Measurements from ENCODE around the gene BCL7C.

Gene BCL7C

DNA sequence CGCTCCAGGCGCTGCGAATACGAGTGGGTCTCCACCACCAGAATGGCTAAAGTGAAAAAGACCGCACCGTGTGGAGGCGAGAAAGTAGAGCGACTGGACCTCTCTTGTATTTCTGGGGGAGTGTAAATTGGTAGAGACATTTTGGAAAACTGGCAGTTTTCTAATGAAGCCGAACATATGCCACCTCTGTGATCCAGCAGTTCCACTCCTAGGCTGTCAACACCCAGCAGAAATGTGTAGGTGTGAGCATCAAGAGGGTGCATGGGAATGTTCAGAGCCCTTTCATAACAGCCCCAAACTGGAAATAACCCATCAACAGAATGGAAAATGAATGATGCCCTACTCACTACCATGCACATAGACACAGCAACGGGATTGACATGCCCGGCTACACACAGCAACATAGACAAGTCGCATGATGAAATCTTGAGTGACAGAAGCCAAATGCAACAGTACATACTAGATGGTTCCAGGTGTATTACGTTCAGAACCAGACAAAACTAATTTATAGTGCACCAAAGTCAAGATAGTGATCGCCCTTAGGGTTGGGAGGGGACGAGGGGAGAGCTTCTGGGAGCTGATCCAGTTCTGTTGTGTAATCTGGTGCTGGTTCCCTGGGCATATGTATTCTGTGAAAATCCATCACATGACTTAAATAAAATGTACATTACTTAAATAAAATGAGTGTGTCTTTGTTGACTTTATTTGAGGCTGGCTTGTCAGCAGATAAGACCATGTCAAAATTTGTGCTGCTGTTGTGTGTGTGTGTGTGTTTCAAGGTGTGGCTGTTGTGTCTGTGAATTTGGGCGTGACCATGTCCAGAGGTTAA lies 877 bp upstream of the BCL7C start:
- TF ChIP-seq GATA2 (IDR thresholded peaks at IDR 0.05; ENCODE audit: low read depth, low read length) (no peak), GATA3 (IDR thresholded peaks at IDR 0.05; ENCODE audit: low read depth, low read length) (no peak)

DNA sequence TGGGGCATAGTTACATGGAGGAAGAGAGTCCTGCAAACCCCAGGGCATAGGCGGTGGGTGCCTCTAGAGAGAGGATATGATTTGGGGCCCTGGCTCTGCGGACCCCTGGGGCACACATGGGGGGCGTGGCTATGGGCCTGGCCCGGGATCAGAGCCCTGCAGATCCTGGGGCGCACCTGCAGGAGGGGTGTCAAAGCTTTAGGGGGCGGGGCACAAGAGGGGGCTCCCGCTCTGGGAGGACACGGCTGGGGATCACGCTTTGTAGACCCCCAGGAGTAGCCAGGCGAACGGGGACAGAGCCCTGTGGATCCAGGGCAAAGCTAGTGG lies 497 bp downstream of the BCL7C start:
- TF ChIP-seq GATA2 (IDR thresholded peaks at IDR 0.05; ENCODE audit: low read depth, low read length) (no peak), GATA3 (IDR thresholded peaks at IDR 0.05; ENCODE audit: low read depth, low read length) (no peak)

DNA sequence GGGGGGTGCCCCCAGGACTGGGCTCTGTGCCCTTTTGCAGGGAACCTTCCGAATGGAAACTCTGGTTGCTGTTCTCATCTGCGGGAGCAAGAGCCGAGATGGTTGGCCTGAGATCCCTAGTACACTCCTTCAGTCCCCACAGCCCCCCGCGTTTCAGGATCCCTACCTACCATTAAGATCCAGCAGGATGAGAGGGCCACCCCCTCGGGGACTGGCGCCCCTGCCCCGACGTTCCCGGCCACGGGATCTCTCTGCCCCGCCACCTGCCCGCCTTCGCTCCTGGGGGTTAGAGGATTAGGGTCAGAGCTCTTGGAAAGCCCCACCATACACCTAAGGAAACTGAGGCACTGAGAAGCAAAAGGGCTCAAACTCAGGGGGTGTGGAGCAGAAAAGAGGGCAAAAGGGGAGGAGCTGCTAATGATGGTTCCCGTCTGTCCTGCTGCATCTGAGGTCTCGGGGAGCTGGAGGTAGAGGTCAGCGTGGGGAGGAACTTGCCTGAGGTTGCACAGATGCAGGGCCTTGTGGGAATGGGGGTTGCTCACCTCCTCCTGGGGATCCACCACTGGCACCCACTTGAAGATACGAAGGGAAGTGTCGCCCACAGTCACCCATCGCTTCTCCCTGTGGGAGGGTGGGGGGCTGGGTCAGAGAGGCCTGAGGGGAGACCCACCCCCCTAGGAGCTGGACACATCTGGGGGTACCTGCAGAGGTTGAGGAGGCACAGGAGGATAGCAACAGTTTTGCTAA lies 1.0 kb downstream of the BCL7C start:
- TF ChIP-seq GATA3 (IDR thresholded peaks at IDR 0.05; ENCODE audit: low read depth, low read length) (no peak), GATA2 (IDR thresholded peaks at IDR 0.05; ENCODE audit: low read depth, low read length) (no peak)

DNA sequence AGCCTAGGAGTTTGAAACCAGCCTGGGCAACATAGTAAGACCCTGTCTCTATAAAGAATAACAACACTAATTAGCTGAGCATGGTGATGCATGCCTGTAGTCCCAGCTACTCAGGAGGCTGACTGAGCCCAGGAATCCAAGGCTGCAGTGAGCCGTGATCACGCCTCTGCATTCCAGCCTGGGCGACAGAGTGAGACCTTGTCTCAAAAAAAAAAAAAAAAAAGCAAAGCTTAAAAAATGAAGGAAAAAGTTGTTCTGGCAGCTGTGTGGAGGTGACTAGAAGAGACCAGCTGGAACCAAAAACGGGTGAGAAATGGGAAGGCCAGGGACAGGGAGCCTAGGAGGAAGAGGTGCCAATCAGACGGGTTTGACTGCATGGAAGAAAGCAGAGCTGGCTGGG lies 4.2 kb downstream of the BCL7C start:
- TF ChIP-seq GATA3 (IDR thresholded peaks at IDR 0.05; ENCODE audit: low read depth, low read length), result no peak
- no peak for TF ChIP-seq GATA2 (IDR thresholded peaks at IDR 0.05; ENCODE audit: low read depth, low read length)

DNA sequence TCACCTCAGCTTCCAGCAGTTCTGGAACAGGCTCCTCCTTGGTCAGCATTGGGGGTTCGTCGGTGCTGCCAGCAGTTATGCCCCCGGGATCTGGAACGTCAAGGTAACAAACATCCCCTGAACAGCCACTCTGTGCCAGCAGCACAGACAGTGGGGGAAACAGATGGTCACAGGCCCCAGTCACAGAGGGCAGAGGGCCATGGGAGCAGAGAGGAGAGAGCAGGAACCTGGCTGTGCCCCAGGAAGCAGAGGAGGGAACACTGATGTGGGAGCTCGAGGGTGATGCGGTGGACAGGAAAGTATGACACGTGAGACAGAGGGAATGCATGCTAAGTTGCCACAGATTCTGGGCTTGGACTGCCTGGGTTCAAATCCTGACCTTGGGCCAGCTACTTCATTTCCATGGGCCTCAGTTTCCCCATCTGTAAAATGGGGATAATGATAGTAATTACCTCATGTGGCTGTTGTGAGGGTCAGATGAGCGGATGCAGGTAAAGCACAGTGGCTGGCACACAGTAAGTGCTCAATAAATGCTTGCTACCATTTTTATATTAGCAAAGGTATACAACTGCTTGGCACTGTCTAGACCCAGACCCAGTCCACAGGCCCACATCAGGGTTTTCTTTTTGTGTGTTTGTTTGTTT lies 4.9 kb downstream of the BCL7C start:
- TF ChIP-seq GATA3 (IDR thresholded peaks at IDR 0.05; ENCODE audit: low read depth, low read length), result no peak
- TF ChIP-seq GATA2 (IDR thresholded peaks at IDR 0.05; ENCODE audit: low read depth, low read length), result no peak

DNA sequence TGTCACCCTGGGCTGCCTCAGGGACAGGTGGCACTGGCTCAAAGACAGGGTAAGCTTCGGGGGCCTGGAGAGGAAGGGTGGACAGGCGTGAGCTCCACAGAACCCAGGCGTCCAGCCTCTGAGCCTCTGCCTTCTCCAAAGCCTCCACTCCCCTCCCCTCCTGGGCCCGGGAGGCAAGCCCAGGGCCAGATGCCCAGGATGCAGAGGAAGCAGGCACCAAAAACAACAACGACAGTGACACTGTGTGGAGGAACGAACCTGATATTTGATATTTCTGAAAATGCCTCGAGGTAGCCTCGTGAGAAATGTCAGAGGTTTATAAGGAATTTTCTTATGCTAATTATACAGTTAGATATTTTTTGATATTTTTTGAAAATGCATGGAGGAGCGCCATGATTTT lies 6.0 kb downstream of the BCL7C start:
- no peak for TF ChIP-seq GATA2 (IDR thresholded peaks at IDR 0.05; ENCODE audit: low read depth, low read length)
- TF ChIP-seq GATA3 (IDR thresholded peaks at IDR 0.05; ENCODE audit: low read depth, low read length), result no peak

DNA sequence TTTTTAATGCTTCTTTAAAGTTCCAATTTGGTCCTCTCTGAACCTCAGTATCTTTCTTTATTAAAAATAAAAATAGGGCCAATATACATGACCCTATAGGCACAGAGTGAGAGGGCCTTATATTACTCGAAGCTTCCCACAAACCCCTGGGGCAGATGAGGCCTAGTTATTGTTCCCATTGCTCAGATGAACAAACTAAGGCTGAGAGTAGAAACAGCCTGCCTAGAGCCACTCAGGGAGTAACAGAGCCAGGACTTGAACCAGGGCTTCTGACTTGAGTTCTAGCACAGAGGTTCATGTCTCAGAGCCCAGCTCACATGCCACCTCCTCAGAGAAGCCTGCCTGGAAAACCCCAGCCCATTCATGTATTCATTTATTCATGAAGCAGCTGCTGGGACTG lies 7.7 kb downstream of the BCL7C start:
- TF ChIP-seq GATA2 (IDR thresholded peaks at IDR 0.05; ENCODE audit: low read depth, low read length), result no peak
- TF ChIP-seq GATA3 (IDR thresholded peaks at IDR 0.05; ENCODE audit: low read depth, low read length), result no peak

DNA sequence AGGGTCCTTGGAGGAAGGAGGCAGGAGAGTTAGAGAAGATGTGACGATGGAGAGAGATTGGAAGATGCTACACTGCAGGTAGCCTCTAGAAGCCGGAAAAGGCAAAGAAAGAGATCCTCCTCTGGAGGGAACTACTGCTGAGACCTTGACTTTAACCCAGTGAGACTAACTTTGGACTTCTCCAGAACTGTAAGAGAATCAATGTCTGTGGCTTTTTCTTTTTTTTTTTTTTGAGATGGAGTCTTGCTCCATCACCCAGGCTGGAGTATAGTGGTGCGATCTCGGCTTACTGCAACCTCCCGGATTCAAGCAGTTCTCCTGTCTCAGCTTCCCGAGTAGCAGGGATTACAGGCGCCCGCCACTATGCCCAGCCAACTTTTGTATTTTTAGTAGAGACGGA lies 8.7 kb downstream of the BCL7C start:
- no peak for TF ChIP-seq GATA3 (IDR thresholded peaks at IDR 0.05; ENCODE audit: low read depth, low read length)
- no peak for TF ChIP-seq GATA2 (IDR thresholded peaks at IDR 0.05; ENCODE audit: low read depth, low read length)

DNA sequence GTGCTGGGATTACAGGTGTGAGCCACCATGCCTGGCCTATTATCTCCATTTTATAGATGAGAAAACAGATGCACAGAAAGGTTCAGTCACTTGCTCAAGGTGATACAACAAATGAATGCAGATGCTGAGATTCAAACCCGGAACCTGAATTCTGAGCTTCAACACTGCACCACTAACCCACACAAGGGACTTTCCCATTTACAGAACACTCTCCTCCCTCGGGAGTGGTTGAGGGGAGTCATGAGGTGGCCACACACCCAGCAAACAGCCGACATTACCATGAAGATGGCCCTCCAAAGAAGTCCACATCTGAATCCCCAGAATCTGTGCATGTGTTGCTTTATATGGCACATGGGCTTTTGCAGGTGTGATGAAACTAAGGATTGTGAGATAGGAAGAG lies 9.1 kb downstream of the BCL7C start:
- TF ChIP-seq GATA2 (IDR thresholded peaks at IDR 0.05; ENCODE audit: low read depth, low read length) (no peak), GATA3 (IDR thresholded peaks at IDR 0.05; ENCODE audit: low read depth, low read length) (no peak)

DNA sequence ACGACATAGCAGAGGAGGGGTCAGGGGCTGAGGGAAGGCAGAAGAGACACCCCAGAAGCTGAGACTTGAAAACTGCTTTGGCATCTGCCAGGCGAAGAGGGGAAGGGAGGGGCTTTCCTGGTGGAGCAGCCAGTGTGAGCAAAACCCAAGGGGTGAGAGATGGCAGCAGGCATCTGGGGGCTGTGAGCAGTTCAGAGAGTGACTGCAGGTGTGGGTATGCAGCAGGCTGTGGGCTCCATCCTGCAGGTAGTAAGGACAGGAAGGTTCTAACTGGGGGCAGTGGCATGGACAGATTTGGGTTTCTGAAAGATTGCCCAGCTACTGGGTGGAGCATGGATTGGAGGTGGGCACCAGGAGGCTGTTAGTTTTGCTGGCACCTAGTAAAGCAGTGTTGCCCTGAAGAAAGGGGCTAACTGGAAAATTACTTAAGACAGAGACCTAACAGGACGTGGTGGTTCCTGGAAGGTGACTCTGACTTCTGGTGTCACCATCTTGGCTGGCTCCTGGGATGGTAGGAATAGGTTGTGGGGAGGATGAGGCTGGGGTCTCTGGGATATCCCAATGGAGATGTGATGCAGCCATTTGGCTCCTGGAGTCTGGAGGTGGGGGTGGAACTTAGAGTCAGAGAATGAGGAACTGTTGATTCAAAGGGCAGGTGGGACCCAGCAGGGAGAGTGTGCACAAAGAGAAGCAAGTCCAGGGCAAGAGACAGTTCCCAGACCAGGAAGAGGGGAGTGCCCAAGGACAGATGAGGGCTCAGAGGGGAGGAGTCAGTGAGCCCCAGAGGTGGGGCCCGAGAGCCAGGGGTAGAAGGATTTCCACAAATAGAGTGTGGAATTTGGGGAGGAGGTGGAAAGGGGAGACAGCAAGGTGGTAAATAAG lies 11.2 kb downstream of the BCL7C start:
- TF ChIP-seq GATA3 (IDR thresholded peaks at IDR 0.05; ENCODE audit: low read depth, low read length) (no peak), GATA2 (IDR thresholded peaks at IDR 0.05; ENCODE audit: low read depth, low read length) (no peak)

DNA sequence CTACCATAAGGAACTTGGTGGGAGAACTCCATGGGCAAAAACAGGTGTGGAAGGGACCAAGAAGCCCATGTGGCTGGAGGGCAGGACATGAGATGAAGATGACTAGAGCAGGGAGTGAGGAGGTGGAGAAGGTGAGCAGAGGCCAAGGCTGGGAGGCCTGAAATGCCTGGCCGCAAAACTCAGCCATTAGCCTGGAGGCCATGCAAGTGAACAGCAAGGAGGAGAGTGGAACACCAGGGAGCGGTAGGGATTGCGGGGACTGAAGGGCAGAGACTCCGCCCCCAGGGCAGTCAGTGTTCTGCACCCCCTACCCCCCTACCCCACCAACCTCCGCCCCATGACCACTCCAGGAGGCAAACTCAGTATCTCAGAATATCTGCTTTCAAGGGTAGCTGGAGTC lies 17.0 kb downstream of the BCL7C start:
- no peak for TF ChIP-seq GATA3 (IDR thresholded peaks at IDR 0.05; ENCODE audit: low read depth, low read length)
- no peak for TF ChIP-seq GATA2 (IDR thresholded peaks at IDR 0.05; ENCODE audit: low read depth, low read length)

DNA sequence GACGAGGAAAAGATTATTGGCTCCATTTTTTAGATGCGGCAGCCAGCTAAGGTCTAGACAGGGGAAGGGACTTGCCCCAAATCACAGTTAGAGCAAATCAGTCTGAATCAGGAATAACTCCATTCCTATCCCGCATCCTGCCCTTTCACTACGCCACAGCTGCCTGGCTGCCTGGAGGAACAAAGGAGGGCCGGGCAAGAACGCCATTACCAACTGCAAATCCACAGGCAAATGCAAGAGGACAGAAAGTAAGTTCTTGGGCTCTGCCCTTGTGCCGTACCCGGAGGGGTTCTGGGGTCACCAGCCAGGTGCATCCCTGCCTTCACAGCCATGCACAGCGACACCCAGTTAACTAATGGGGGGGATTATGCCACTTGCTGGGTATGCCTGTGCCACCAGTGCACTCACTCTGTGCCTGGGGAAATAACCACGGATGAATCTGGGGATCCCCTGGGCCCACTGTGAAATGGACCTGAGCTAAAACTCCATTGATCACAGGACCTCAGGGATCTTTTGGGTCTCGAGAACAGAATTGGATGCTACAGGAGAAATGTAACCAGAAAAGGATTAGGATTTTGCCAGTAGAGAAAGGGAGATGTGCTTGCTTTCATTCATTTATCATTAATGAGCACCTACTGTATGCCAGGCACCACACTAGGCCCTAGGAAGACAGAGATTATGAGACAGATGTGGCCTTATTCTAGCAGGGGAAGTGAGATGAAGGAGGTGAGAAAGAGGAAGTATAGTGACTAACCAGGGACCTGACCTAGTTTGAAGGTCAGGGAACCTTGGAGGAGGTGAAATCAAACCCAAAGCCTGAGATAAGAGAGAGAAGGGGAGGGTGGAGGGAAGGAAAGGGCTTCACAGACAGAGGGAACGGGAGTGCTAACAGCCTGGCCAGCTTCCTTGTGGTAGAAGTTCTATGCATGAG lies 17.7 kb downstream of the BCL7C start:
- TF ChIP-seq GATA3 (IDR thresholded peaks at IDR 0.05; ENCODE audit: low read depth, low read length) (no peak), GATA2 (IDR thresholded peaks at IDR 0.05; ENCODE audit: low read depth, low read length) (no peak)
